Measurements from ENCODE around the gene LHFPL6. TPM values are rescaled to one million over a fixed set of nuclear protein-coding genes. Genes with fewer than 3 reads are reported as not detected.

The LHFPL6 gene
- total and polyA plus RNA-seq, 12 donors = 41.5 to 65.8 (median 55.4) TPM

DNA sequence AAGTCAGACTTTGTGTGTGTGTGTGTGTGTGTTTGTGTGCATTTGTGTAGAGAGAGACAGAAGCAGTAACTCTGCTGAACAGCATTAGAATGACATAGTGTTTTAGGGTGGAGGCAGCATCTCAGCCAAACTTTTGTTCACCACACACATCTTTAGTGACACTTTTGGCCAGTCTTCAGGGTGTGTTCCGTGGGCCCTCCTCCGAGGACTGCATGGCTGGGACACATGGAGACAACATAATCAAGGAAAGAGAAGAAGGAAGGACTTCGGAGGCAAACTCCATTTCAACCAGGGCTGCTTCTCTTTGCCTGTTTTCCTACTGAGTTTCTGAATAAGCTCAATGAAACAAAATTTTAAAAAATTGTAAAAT lies 205.1 kb downstream of the LHFPL6 start:
- intact Hi-C loops (cut with DNase I) = loop anchor here in 2 of 10 donors (5.0 to 10.0 kb wide), 2 partner anchors 71 to 133 kb away; no protein-coding TSS in a partner anchor
- Histone ChIP-seq H3K27me3 (no peaks in the 10 kb centered on the region), H3K36me3 (no peaks in the 10 kb centered on the region), H3K4me3 (no peak overlapping the region), H3K27ac (peak overlapping the region in 7 of 10 donors; percentile 32 to 73 (median 51)), H3K4me1 (peaks cover 0 to 89% (median 60%) of the 10 kb centered on the region in 9 donors), H3K9me3 (peaks cover 0 to 4% (median 0%) of the 10 kb centered on the region in 11 donors)
- ATAC-seq = peak; percentile 24 to 76 (median 54)
- 43 to 53% methylated on average over 3 of the region's 3 CpGs for WGBS, 2 donors
- DNase-seq = no peak
- TF ChIP-seq, protein P1, sequence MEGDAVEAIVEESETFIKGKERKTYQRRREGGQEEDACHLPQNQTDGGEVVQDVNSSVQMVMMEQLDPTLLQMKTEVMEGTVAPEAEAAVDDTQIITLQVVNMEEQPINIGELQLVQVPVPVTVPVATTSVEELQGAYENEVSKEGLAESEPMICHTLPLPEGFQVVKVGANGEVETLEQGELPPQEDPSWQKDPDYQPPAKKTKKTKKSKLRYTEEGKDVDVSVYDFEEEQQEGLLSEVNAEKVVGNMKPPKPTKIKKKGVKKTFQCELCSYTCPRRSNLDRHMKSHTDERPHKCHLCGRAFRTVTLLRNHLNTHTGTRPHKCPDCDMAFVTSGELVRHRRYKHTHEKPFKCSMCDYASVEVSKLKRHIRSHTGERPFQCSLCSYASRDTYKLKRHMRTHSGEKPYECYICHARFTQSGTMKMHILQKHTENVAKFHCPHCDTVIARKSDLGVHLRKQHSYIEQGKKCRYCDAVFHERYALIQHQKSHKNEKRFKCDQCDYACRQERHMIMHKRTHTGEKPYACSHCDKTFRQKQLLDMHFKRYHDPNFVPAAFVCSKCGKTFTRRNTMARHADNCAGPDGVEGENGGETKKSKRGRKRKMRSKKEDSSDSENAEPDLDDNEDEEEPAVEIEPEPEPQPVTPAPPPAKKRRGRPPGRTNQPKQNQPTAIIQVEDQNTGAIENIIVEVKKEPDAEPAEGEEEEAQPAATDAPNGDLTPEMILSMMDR (IDR thresholded peaks at IDR 0.05) = no peak

DNA sequence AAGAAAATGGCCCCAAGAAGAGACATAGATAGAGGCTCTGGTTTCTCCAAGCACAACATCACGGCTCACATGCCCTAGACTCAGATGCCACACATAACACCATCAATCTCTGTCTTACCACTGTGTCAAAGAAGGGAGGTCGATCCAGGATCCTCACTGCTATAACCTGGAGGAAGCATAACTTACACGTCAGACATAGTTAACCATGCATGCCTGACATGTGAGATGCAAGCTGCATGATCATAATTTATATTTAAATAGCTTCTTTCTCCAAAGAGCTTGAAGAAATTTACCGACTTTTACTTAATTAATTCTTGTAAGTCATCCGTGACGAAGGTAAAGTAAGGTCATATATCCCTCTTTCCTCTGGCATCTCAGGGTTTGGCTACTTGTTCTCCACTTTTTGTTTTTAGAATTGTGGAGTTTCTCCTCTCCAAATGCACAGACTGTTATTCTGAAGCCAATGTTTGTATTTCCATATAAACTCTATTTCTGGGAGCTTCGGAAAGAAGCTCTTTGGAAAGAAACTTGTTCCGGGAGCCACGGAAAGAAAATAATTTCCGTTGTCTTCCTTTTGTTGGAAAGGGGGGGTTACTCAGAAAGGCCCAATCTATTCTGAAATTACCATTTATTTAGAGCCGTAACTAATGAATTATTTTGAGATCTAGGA lies 205.6 kb downstream of the LHFPL6 start:
- peak overlapping the region in 1 of 10 donors; percentile 4 for H3K4me3 ChIP-seq
- 70 to 72% methylated on average over 11 of the region's 11 CpGs for WGBS, 2 donors
- peaks cover 0 to 4% (median 0%) of the 10 kb centered on the region in 11 donors for H3K9me3 ChIP-seq
- no peaks in the 10 kb centered on the region for H3K36me3 ChIP-seq
- peaks cover 0 to 86% (median 55%) of the 10 kb centered on the region in 9 donors for H3K4me1 ChIP-seq
- H3K27me3 ChIP-seq = no peaks in the 10 kb centered on the region
- peak overlapping the region in 7 of 10 donors; percentile 32 to 73 (median 51) for H3K27ac ChIP-seq
- ATAC-seq (no peak), DNase-seq (no peak)
- intact Hi-C loops (cut with DNase I) = loop anchor here in 2 of 10 donors (5.0 to 10.0 kb wide), 2 partner anchors 70 to 133 kb away; no protein-coding TSS in a partner anchor
- TF ChIP-seq, protein P1 (IDR thresholded peaks at IDR 0.05) = no peak

- H3K4me3 ChIP-seq = peak overlapping the region in 5 of 10 donors; percentile 7 to 15 (median 8)
- H3K9me3 ChIP-seq = no peaks in the 10 kb centered on the region
- peak; percentile 40 to 73 (median 45) for ATAC-seq
- H3K36me3 ChIP-seq = no peaks in the 10 kb centered on the region
- H3K4me1 ChIP-seq = peaks cover 0 to 74% (median 46%) of the 10 kb centered on the region in 9 donors
- TF ChIP-seq, protein P1 (IDR thresholded peaks at IDR 0.05) = no peak
- intact Hi-C loops (cut with DNase I) = loop anchor here in 2 of 10 donors (5.0 to 10.0 kb wide), 2 partner anchors 68 to 130 kb away; no protein-coding TSS in a partner anchor
- WGBS, 2 donors = 18 to 23% methylated on average over 13 of the region's 13 CpGs
- no peaks in the 10 kb centered on the region for H3K27me3 ChIP-seq
- DNase-seq = no peak
- H3K27ac ChIP-seq = peak overlapping the region in 9 of 10 donors; percentile 6 to 73 (median 52)
Observed at GRCh38 chr13:39394796-39395678, 208.0 kb downstream of the LHFPL6 start.

DNA sequence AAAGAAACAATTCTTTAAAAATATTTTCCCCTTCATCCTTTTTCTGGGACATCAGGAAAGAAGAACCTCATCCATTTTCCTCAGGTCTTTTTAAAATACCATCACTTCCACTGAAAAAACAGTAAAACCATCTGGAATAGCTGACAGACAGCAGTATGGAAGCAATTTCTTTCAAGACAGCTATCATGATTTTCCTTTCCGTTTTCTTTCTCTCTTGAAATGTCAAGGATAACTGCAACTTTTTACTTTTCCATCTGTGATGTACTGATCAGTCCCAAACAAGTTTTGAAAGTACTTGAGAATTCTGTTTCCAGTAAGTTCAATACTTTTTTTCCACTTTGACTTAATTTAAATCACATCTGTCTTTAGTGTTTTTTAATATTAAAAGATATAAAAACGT lies 211.2 kb downstream of the LHFPL6 start:
- DNase-seq (no peak), ATAC-seq (no peak)
- Histone ChIP-seq H3K4me1 (peaks cover 0 to 58% (median 25%) of the 10 kb centered on the region in 9 donors), H3K9me3 (no peaks in the 10 kb centered on the region), H3K4me3 (no peak overlapping the region), H3K27ac (no peak overlapping the region), H3K36me3 (no peaks in the 10 kb centered on the region), H3K27me3 (no peaks in the 10 kb centered on the region)
- TF ChIP-seq, protein P1 (IDR thresholded peaks at IDR 0.05) = no peak
- intact Hi-C loops (cut with DNase I) = loop anchor here in 1 of 10 donors (10.0 kb wide), 1 partner anchor 127 kb away; no protein-coding TSS in a partner anchor
- 80 to 83% methylated on average over 2 of the region's 2 CpGs for WGBS, 2 donors

Measured in heart right ventricle (tissue), 16 donors.